Cardiac fibroblast (primary cell): ENCODE data around the gene EFCAB7.

ENCODE experiments used
- DNase-seq, 2 donors: peaks; one replicate each; pipeline versions ENCODE4 v3.0.0 to v3.0.0-alpha.2; 2010; ENCODE audit warnings: low read depth in 2 of 2
- H3K4me3 ChIP-seq, 2 donors: replicated peaks in 1 of 2; 1 replicate in 1 of 2; 2 replicates in 1 of 2; pipeline ENCODE4 v1.5.1; 2011; ENCODE audit warnings: low read depth in 2 of 2, low read length in 2 of 2, mild to moderate bottlenecking in 2 of 2, moderate library complexity in 1 of 2
- CTCF ChIP-seq: IDR thresholded peaks from one replicate; pipeline ENCODE4 v1.5.1; 2011; ENCODE audit warnings: low read depth, mild to moderate bottlenecking, low read length, inconsistent platforms

EFCAB7 gene

GRCh38 chr1:63498106-63498505 lies 25.2 kb upstream of the EFCAB7 start:
- TF ChIP-seq CTCF: no peak
- no peak for DNase-seq
- H3K4me3 ChIP-seq: no peak overlapping the region

GRCh38 chr1:63501256-63501655 lies 22.1 kb upstream of the EFCAB7 start:
- no peak for DNase-seq
- no peak for TF ChIP-seq CTCF
- no peak overlapping the region for H3K4me3 ChIP-seq

- TF ChIP-seq CTCF: no peak
- no peak overlapping the region for H3K4me3 ChIP-seq
- DNase-seq: no peak
Measured at GRCh38 chr1:63506782-63507181, 16.5 kb upstream of the EFCAB7 start.

GRCh38 chr1:63509718-63510117 lies 13.6 kb upstream of the EFCAB7 start:
- no peak overlapping the region for H3K4me3 ChIP-seq
- DNase-seq: no peak
- TF ChIP-seq CTCF: no peak

- no peak for DNase-seq
- no peak overlapping the region for H3K4me3 ChIP-seq
- no peak for TF ChIP-seq CTCF
Measured at GRCh38 chr1:63512584-63512983, 10.7 kb upstream of the EFCAB7 start.

- TF ChIP-seq CTCF: no peak
- no peak for DNase-seq
Measured at GRCh38 chr1:63516629-63517028, 6.7 kb upstream of the EFCAB7 start.

GRCh38 chr1:63523738-63524137 lies 413 bp downstream of the EFCAB7 start:
- H3K4me3 ChIP-seq: peak overlapping the region; percentile 60 to 86
- TF ChIP-seq CTCF: no peak
- no peak for DNase-seq

More at GRCh38 chr1:63516629-63517028, 6.7 kb upstream of the EFCAB7 start:
- no peak overlapping the region for H3K4me3 ChIP-seq
